GM13976 (cell line): ENCODE results near the gene SPATA20.

Experiments
- DNase-seq: peaks from one replicate; pipeline ENCODE4 v3.0.0; 2012; ENCODE audit warnings: low spot score
- CTCF ChIP-seq: IDR thresholded peaks from 2 replicates; pipeline ENCODE4 v1.5.1; 2012; ENCODE audit warnings: borderline replicate concordance, mild to moderate bottlenecking; ENCODE audit not compliant: insufficient read depth; ENCODE audit errors: extremely low read depth, missing control alignments, control extremely low read depth
- in situ Hi-C: fragments of 300-500 bp; cut with MboI; formaldehyde crosslinking; loops from one replicate; pipeline ENCODE4 v1.12.0; 2022; ENCODE audit warnings: low sequenced_read_pairs, mixed read lengths, inconsistent platforms; ENCODE audit not compliant: unreplicated experiment

SPATA20 gene

GRCh38 chr17:50579399-50579798 is 32.4 kb downstream of the SPATA20 start:
- no peak for DNase-seq
- no peak for TF ChIP-seq CTCF
- in situ Hi-C loops, result no loop called here

GRCh38 chr17:50580646-50581045 is 33.7 kb downstream of the SPATA20 start:
- no peak for DNase-seq
- in situ Hi-C loops, result no loop called here
- no peak for TF ChIP-seq CTCF

GRCh38 chr17:50581316-50581715 is 34.3 kb downstream of the SPATA20 start:
- in situ Hi-C loops, result no loop called here
- no peak for TF ChIP-seq CTCF
- no peak for DNase-seq

- no peak for DNase-seq
- TF ChIP-seq CTCF, result no peak
- in situ Hi-C loops, result no loop called here
Observed at GRCh38 chr17:50582741-50583140, 35.8 kb downstream of the SPATA20 start.

GRCh38 chr17:50583641-50584040 is 36.7 kb downstream of the SPATA20 start:
- TF ChIP-seq CTCF, result no peak
- in situ Hi-C loops, result no loop called here
- DNase-seq, result no peak

GRCh38 chr17:50584116-50584515 is 37.1 kb downstream of the SPATA20 start:
- DNase-seq, result no peak
- no peak for TF ChIP-seq CTCF
- in situ Hi-C loops, result no loop called here

GRCh38 chr17:50584749-50585148 is 37.8 kb downstream of the SPATA20 start:
- DNase-seq, result no peak
- no peak for TF ChIP-seq CTCF
- in situ Hi-C loops, result no loop called here
